ENCODE results near the gene IGSF22.
"Not testable (repeated sequence)": the region's sequence is repeated elsewhere in the genome, so short reads cannot be mapped to it uniquely, and the experiment has no call there.

The IGSF22 gene

DNA sequence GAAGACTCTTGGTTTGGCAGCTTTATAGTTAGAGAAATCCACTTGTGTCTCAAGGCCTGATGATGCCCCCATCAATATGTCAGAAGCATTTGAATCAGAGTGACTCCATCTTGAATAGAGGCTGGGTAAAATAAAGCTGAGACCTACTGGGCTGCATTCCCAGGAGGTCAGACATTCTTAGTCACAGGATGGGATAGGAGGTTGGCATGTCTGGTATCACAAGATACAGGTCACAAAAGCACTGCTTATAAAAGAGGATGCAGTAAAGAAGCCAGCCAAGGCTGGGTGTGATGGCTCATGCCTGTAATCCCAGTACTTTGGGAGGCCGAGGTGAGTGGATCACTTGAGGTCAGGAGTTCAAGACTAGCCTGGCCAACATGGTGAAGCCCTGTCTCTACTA lies 44.0 kb downstream of the IGSF22 start:
- not testable (repeated sequence) for DNase-seq

GRCh38 chr11:18677560-18677959 lies 48.4 kb downstream of the IGSF22 start:
- DNase-seq = no peak

GRCh38 chr11:18676803-18677202 lies 49.2 kb downstream of the IGSF22 start:
- DNase-seq = no peak

GRCh38 chr11:18672209-18672608 lies 53.8 kb downstream of the IGSF22 start:
- DNase-seq = peak; percentile 15

DNA sequence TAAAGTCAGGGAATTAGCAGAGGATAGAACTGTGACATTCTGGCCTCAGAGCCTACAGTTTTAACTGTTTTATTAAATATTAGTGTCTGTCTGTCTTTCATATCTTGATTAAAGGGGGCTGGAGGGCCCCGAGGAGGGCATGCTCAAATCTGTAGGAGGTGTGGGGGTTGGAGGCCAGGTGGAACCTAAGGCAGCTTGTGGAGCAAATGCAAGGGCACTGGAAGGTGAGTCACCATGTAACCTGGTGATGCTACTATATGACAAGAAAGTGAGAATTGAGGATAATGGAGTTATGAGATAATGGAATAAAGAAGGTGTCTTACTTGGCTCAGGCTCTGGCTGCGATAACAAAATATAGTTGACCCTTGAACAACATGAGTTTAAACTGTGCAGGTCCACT lies 54.7 kb downstream of the IGSF22 start:
- no peak for DNase-seq

DNA sequence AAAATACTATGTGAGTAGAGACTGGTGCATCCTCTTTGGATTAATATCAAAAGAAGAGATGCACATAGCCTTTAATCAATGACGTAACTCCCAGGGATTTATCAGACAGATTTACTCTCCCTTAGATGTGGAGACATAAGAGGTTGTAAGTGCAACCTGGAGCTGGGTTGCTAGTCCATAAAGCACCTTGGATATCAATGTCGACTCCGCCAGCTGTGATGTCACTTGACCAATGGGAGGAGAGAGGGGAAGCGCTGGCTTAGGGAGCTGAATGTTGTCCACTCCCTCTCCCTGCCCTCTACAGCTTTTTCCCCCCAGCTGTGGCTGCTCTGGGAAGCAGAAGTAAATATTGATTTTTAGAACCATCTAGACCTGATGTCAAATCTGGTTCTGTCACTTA lies 56.3 kb downstream of the IGSF22 start:
- DNase-seq = no peak

GRCh38 chr11:18669219-18669596 lies 56.8 kb downstream of the IGSF22 start:
- DNase-seq = peak; percentile 33

GRCh38 chr11:18668131-18668530 lies 57.9 kb downstream of the IGSF22 start:
- DNase-seq = no peak

- not testable (repeated sequence) for DNase-seq
These were observed 60.6 kb downstream of the IGSF22 start for GRCh38 chr11:18665353-18665872.

DNA sequence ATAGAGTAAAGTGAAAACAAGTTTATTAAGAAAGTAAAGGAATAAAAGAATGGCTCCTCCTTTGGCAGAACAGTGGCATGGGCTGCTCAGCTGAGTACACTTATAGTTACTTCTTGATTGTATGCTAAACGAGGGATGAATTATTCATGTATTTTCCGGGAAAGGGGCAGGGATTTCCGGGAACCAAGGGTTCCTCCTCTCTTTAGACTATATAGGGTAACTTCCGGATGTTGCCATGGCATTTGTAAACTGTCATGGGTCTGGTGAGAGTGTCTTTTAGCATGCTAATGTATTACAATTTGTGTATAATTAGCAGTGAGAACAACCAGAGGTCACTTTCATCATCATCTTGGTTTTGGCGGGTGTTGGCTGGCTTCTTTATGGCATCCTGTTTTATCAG lies 68.3 kb downstream of the IGSF22 start:
- DNase-seq = no peak
